ENCODE measurements around the gene RPL18. TPM values are rescaled to one million over a fixed set of nuclear protein-coding genes. Genes with fewer than 3 reads are reported as not detected.

The RPL18 gene
- total RNA-seq, 2 donors from 2014 or later: 2,478 to 2,506 TPM

- Mint-ChIP-seq H3K27ac (no peak overlapping the region), H3K4me3 (no peak overlapping the region), H3K36me3 (ENCODE audit: low read depth) (no peaks in the 10 kb centered on the region), H3K27me3 (no peaks in the 10 kb centered on the region), H3K4me1 (peaks cover 7% of the 10 kb centered on the region)
- H3K9me3 ChIP-seq (ENCODE audit: control insufficient read depth, low read length, poor library complexity, severe bottlenecking): no peaks in the 10 kb centered on the region
- DNase-seq (no peak), ATAC-seq (no peak)
Measured at GRCh38 chr19:48609571-48610108, 9.3 kb downstream of the RPL18 start.

- DNase-seq (peak in 2 of 3 donors; percentile 33 to 44), ATAC-seq (peak; percentile 92)
- Mint-ChIP-seq H3K27me3 (no peaks in the 10 kb centered on the region), H3K4me1 (peaks cover 4% of the 10 kb centered on the region), H3K27ac (no peak overlapping the region), H3K4me3 (peak overlapping the region; percentile 41), H3K36me3 (ENCODE audit: low read depth) (no peaks in the 10 kb centered on the region)
- H3K9me3 ChIP-seq (ENCODE audit: control insufficient read depth, low read length, poor library complexity, severe bottlenecking): no peaks in the 10 kb centered on the region
Measured at GRCh38 chr19:48608798-48609263, 10.1 kb downstream of the RPL18 start.

GRCh38 chr19:48607359-48607755 lies 11.6 kb downstream of the RPL18 start:
- no peak for DNase-seq
- Mint-ChIP-seq H3K4me1 (peaks cover 4% of the 10 kb centered on the region), H3K36me3 (ENCODE audit: low read depth) (no peaks in the 10 kb centered on the region), H3K27me3 (no peaks in the 10 kb centered on the region), H3K4me3 (no peak overlapping the region), H3K27ac (no peak overlapping the region)
- no peaks in the 10 kb centered on the region for H3K9me3 ChIP-seq (ENCODE audit: control insufficient read depth, low read length, poor library complexity, severe bottlenecking)
- no peak for ATAC-seq

- H3K9me3 ChIP-seq (ENCODE audit: control insufficient read depth, low read length, poor library complexity, severe bottlenecking): no peaks in the 10 kb centered on the region
- no peaks in the 10 kb centered on the region for H3K36me3 Mint-ChIP-seq (ENCODE audit: low read depth)
- no peaks in the 10 kb centered on the region for H3K27me3 Mint-ChIP-seq
- DNase-seq (no peak), ATAC-seq (no peak)
- H3K4me3 Mint-ChIP-seq: no peak within 1 kb of the TSS
- peaks cover 4% of the 10 kb centered on the region for H3K4me1 Mint-ChIP-seq
- H3K27ac Mint-ChIP-seq: no peak within 1 kb of the TSS
Measured at GRCh38 chr19:48606463-48607358, 12.3 kb downstream of the RPL18 start, which contains the start of gene SPACA4. TSS of gene SPACA4 (plus strand) at chr19:48606742. CDS start at chr19:48606979, 237 bp downstream.

- H3K4me3 Mint-ChIP-seq: no peak overlapping the region
- H3K4me1 Mint-ChIP-seq: peaks cover 3% of the 10 kb centered on the region
- ATAC-seq (no peak), DNase-seq (no peak)
- no peaks in the 10 kb centered on the region for H3K36me3 Mint-ChIP-seq (ENCODE audit: low read depth)
- H3K27ac Mint-ChIP-seq: no peak overlapping the region
- no peaks in the 10 kb centered on the region for H3K9me3 ChIP-seq (ENCODE audit: control insufficient read depth, low read length, poor library complexity, severe bottlenecking)
- peaks cover under 1% of the 10 kb centered on the region for H3K27me3 Mint-ChIP-seq
Measured at GRCh38 chr19:48603850-48604249, 15.1 kb downstream of the RPL18 start.

- Mint-ChIP-seq H3K36me3 (ENCODE audit: low read depth) (no peaks in the 10 kb centered on the region), H3K4me1 (no peaks in the 10 kb centered on the region), H3K27ac (no peak overlapping the region), H3K27me3 (peaks cover 5% of the 10 kb centered on the region), H3K4me3 (no peak overlapping the region)
- no peaks in the 10 kb centered on the region for H3K9me3 ChIP-seq (ENCODE audit: control insufficient read depth, low read length, poor library complexity, severe bottlenecking)
- ATAC-seq (no peak), DNase-seq (no peak)
Measured at GRCh38 chr19:48603449-48603848, 15.5 kb downstream of the RPL18 start.

- peaks cover 5% of the 10 kb centered on the region for H3K27me3 Mint-ChIP-seq
- H3K4me3 Mint-ChIP-seq: no peak overlapping the region
- H3K4me1 Mint-ChIP-seq: no peaks in the 10 kb centered on the region
- DNase-seq (no peak), ATAC-seq (no peak)
- no peaks in the 10 kb centered on the region for H3K9me3 ChIP-seq (ENCODE audit: control insufficient read depth, low read length, poor library complexity, severe bottlenecking)
- no peak overlapping the region for H3K27ac Mint-ChIP-seq
- H3K36me3 Mint-ChIP-seq (ENCODE audit: low read depth): no peaks in the 10 kb centered on the region
Measured at GRCh38 chr19:48603001-48603400, 16.0 kb downstream of the RPL18 start.

- H3K36me3 Mint-ChIP-seq (ENCODE audit: low read depth): no peaks in the 10 kb centered on the region
- H3K27ac Mint-ChIP-seq: no peak overlapping the region
- ATAC-seq (no peak), DNase-seq (no peak)
- no peaks in the 10 kb centered on the region for H3K9me3 ChIP-seq (ENCODE audit: control insufficient read depth, low read length, poor library complexity, severe bottlenecking)
- no peak overlapping the region for H3K4me3 Mint-ChIP-seq
- peaks cover 5% of the 10 kb centered on the region for H3K27me3 Mint-ChIP-seq
- peaks cover 3% of the 10 kb centered on the region for H3K4me1 Mint-ChIP-seq
Measured at GRCh38 chr19:48600679-48601417, 18.1 kb downstream of the RPL18 start.

GRCh38 chr19:48598996-48599700 lies 19.8 kb downstream of the RPL18 start:
- Mint-ChIP-seq H3K27ac (peak overlapping the region; percentile 59), H3K36me3 (ENCODE audit: low read depth) (peaks cover 3% of the 10 kb centered on the region), H3K4me3 (no peak overlapping the region), H3K4me1 (peaks cover 10% of the 10 kb centered on the region), H3K27me3 (peaks cover 5% of the 10 kb centered on the region)
- H3K9me3 ChIP-seq (ENCODE audit: control insufficient read depth, low read length, poor library complexity, severe bottlenecking): no peaks in the 10 kb centered on the region
- no peak for ATAC-seq
- DNase-seq: no peak

GRCh38 chr19:48596679-48597465 lies 22.1 kb downstream of the RPL18 start:
- peaks cover 5% of the 10 kb centered on the region for H3K27me3 Mint-ChIP-seq
- H3K4me3 Mint-ChIP-seq: peak overlapping the region; percentile 79
- peaks cover 3% of the 10 kb centered on the region for H3K36me3 Mint-ChIP-seq (ENCODE audit: low read depth)
- DNase-seq: peak in 1 of 3 donors; percentile 51
- no peaks in the 10 kb centered on the region for H3K9me3 ChIP-seq (ENCODE audit: control insufficient read depth, low read length, poor library complexity, severe bottlenecking)
- peaks cover 13% of the 10 kb centered on the region for H3K4me1 Mint-ChIP-seq
- H3K27ac Mint-ChIP-seq: peak overlapping the region; percentile 84
- ATAC-seq: peak; percentile 95

GRCh38 chr19:48596237-48596636 lies 22.7 kb downstream of the RPL18 start:
- ATAC-seq: no peak
- H3K36me3 Mint-ChIP-seq (ENCODE audit: low read depth): peaks cover 3% of the 10 kb centered on the region
- peak overlapping the region; percentile 78 for H3K27ac Mint-ChIP-seq
- H3K9me3 ChIP-seq (ENCODE audit: control insufficient read depth, low read length, poor library complexity, severe bottlenecking): no peaks in the 10 kb centered on the region
- peaks cover 5% of the 10 kb centered on the region for H3K27me3 Mint-ChIP-seq
- no peak for DNase-seq
- peak overlapping the region; percentile 79 for H3K4me3 Mint-ChIP-seq
- H3K4me1 Mint-ChIP-seq: peaks cover 18% of the 10 kb centered on the region

GRCh38 chr19:48595833-48596232 lies 23.1 kb downstream of the RPL18 start:
- Mint-ChIP-seq H3K4me1 (peaks cover 18% of the 10 kb centered on the region), H3K27me3 (peaks cover 5% of the 10 kb centered on the region), H3K4me3 (peak overlapping the region; percentile 79), H3K27ac (peak overlapping the region; percentile 78), H3K36me3 (ENCODE audit: low read depth) (peaks cover 3% of the 10 kb centered on the region)
- DNase-seq (no peak), ATAC-seq (no peak)
- H3K9me3 ChIP-seq (ENCODE audit: control insufficient read depth, low read length, poor library complexity, severe bottlenecking): no peaks in the 10 kb centered on the region
